GM19324 (cell line): ENCODE data around the gene LBHD1.
"Not testable (repeated sequence)": the region's sequence is repeated elsewhere in the genome, so short reads cannot be mapped to it uniquely, and the experiment has no call there.

ENCODE experiments used
- ATAC-seq: cut with Tn5 transposase; IDR thresholded peaks from one replicate; pipeline ENCODE4 v1.9.1; 2021; ENCODE audit warnings: mild to moderate bottlenecking, moderate library complexity; ENCODE audit not compliant: unreplicated experiment, low FRiP score

Gene LBHD1

DNA sequence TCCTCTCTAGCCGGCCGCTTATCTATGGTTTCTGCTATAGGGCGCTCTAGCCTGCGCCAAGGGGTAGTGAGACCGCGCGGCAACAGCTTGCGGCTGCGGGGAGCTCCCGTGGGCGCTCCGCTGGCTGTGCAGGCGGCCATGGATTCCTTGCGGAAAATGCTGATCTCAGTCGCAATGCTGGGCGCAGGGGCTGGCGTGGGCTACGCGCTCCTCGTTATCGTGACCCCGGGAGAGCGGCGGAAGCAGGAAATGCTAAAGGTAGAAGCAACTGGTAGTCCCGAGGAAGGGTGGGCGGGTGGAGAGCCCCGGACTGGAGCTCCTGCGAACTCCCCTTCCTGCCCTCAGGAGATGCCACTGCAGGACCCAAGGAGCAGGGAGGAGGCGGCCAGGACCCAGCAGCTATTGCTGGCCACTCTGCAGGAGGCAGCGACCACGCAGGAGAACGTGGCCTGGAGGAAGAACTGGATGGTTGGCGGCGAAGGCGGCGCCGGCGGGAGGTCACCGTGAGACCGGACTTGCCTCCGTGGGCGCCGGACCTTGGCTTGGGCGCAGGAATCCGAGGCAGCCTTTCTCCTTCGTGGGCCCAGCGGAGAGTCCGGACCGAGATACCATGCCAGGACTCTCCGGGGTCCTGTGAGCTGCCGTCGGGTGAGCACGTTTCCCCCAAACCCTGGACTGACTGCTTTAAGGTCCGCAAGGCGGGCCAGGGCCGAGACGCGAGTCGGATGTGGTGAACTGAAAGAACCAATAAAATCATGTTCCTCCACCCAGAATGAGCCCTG lies at the start of gene LBHD1, which contains the start of gene UQCC3:
TSS of gene LBHD1 (minus strand) at position 660 of the 782 bp plus-strand sequence. CDS start 2,236 bp downstream, outside the sequence.
TSS of gene UQCC3 (plus strand) at position 66 of the 782 bp plus-strand sequence. CDS start at position 139, 73 bp downstream.
- peak; percentile 49 for ATAC-seq

DNA sequence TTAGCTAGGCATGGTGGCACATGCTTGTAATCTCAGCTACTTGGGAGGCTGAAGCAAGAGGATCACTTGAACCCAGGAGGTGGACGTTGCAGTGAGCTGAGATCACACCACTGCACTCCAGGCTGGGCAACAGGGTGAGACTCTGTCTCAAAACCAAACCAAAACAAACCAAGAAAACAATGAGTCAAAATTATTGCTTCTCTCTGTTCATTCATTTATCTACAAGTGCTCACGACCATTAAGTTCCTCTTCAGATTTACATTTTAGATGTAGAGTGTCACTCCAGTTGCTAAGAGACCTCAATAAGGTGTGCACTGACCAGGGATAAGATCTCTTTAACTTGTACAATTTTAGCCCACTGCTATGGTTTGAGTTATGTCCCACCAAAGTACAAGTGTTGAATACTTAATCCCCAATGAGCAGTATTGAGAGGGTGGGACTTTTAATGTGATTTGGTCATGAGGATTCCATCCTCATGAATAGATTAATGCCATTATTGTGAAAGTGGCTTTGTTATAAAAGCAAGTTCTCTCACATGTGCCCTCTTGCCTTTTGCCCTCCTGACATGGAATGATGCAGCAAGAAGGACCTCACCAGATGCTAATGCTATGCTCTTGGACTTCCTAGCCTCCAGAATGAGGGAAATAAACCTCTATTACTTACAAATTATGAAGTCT lies 47.4 kb upstream of the LBHD1 start:
- ATAC-seq: no peak

DNA sequence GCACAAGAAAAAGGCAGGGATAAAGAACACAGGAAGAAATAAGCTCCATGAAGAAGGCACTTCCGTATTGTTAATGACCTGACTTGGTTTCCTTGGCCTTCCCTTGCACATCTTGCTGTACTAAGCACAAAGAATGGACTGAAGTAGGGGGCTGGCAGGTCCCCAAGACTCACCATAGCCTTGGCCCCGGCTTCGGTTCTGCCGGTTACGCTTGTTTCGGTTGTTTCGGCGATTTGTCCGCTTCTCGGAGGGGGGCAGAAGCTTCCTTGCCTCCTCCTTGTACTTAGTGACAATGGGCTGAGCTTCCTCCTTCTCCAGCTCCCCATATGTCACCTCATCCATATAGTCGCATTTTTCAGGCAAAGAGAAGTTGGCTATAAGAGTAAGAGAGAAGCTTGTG lies 44.7 kb upstream of the LBHD1 start:
- ATAC-seq: no peak

DNA sequence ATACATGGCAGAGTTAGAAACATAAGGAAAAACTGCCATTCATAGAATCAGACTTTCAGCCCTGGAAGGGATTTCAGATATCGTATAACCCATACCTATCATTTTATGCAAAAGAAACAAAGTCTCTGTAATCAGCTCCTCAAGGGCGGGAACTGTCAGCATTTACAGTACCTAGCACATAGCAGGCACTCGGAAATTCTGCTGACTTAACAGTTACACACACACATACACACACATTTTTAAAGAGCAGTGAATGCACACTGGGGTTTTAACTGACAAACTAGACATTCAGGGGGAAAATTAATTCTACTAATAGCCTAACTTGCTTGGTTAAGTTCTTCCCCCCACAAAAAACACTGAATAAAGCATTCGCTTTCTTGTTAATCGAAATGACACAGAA lies 44.1 kb upstream of the LBHD1 start:
- ATAC-seq: no peak

DNA sequence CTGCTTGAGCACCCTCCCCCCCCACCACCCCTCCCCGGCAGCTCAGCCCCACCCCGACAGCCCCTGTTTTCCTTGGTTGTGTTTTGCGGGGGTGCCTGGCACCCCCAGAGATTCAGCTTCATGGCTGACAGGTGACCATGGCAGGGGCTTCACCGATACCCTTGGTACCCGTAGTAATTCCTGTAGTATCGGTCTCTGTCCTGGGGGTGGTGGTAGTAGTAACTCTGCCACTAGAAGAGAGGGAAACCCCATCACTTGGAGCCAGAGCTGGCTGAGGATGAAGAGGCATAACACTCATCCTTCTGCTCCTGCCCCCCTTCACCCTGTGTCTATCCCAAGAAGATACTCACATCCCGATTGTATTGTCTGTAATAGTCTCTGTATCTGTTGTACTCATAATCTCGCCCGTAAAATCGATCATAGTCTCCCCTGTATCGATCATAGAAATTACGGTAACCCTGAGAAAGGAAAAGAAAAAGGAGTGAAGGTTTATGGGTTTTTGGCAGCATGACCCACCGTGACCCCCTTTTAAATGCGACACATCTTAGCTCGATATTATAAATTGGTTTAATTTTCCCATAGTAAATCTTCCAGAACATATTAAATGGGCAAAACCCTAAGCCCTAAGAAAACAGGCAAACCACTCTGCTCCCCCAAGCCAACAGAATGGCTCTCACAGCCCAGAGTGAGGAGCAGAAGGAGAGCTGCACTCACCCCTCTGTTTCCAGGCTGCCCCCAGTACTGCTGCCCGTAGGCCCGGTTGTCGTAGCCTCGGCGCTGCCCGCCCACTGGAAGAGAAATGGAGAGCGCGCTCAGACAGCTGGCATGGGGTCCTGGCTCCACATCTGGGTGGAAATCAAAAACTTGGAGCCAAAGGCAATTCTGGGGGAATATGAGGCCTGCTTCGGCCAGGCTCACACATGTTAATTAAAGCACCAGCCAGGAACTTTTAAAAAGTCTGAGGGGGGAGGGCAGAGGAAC lies 43.4 kb upstream of the LBHD1 start:
- ATAC-seq: no peak

DNA sequence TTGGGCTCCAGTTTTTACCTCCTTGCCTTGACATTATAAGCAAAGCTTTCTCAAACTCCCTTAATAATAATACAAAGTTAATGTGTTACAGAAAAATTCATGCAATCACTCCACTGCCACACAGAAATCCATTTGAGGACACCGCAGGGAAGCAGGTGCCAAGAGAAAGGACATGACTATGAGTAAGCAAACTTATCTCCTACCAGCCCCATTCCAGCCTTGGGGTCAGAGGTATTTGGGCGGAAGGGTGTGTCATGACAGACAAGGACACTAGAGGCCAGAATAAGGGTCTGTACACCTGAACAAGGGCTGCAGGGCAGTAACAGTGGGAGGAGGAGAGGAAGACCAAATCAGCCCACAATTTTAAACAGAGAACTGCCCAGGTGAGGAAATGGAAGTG lies 41.3 kb upstream of the LBHD1 start:
- no peak for ATAC-seq

DNA sequence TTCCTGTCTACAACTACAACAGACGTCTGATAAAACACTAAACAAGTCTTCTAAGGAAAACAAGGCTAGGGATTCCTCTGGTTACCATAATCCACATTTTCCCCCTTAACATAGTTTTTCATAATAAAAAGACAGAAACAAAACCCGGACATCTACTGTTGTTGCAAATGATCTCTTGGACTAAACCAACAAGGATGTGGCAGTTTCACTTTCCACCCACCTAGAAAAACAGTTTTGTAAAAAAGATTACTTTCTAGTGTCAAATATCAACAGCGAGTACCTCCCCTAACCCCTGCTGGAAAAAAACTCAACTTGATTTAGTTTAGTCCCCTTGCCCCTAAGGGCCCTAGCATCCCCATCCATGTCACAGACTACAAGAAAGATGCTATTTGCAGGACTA lies 40.8 kb upstream of the LBHD1 start:
- ATAC-seq: no peak

DNA sequence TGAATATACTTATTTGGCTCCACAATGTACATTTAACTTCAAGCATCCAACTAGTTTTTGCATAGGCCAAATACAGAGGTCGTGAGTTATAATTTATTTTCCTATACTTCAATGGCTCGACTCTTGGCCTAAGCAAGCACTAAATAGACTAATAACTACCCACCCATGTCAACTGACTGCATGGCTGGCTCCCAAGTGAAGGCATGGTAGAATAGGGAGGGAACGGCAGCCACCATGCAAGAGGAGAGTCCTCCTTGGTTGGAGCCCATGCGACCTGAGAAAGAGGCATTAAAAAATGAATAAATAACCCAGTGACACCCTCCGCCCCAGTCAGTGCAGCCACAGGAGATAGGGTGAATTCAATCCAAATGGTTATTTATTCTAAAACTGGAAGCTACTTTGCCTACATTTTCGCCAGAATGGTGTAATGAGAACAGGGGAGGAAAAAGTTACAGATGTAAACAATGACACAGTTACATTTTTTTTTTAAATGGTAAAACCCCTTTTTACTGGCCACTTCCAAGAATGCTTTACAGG lies 40.3 kb upstream of the LBHD1 start:
- ATAC-seq: no peak

DNA sequence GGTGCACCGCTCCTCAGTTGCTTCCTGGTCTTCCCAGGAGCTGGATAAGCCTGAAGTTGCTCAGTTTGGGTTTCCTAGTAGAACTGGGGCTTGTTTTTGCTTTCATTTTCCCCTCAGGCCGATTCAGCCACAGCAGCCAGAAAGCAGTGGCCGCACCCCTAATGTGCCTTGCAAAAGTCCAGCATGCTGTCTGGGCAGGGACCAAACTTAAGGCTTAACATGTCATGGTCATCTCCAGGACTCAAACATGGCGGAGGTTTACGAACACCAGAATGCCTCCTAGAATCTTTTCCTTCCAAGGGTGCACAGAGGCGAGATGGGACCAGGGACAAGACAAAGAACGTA lies 37.9 kb upstream of the LBHD1 start:
- ATAC-seq: no peak

DNA sequence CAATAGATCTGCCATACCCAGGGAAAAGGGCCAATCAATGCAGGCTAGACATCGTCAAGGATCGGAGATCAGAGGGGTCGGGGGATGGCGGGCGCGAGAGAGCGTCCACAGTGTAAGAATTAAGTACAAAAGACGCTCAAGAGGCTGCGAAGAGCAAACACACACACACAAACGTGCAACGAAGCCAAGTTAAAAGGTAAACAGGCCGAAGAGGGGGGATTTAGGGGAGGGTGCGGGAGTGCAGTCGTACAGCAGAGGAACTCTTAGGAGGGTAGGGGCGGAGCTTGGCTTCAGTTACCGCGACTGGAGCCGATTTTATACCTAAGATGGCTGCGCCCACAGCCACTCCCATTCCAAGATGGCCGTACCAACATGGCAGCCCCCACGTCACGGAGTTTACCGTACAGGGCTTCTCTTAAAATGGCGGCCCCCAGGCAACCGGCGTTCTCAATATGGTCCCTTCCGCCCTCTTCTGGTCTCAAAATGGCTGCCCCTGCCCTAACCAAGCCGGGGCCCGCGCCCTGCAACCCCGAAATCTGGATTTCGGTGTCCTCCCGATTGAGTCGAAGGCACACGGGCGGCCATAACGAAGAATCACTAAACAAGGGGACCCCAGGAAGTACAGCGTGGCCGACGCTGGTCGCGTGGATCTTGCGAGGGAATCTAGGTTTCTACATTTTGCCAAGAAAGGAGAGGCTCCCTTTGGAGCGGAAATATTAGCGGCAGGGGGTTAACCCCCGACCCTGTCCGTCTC lies 37.4 kb upstream of the LBHD1 start:
- ATAC-seq: peak; percentile 73

DNA sequence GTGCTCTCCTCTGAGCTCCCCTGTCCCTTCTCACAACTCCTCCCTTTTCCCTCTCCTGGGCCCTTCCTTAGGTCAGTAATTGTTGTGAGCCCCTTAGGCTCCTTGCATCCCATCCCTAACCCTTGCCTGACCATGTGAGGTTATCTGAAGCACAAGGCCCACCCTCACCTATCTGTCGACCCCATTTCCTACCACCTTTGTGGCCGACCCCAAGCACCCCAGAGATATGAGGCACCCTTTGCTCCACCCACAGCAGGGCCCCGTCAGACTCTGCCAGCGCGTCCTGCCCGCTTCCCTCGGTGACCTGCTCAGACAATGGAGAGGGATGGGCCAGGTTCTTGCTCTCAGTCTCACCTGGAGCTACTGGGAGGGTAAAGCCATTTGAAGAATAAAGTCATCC lies 36.7 kb upstream of the LBHD1 start:
- no peak for ATAC-seq

DNA sequence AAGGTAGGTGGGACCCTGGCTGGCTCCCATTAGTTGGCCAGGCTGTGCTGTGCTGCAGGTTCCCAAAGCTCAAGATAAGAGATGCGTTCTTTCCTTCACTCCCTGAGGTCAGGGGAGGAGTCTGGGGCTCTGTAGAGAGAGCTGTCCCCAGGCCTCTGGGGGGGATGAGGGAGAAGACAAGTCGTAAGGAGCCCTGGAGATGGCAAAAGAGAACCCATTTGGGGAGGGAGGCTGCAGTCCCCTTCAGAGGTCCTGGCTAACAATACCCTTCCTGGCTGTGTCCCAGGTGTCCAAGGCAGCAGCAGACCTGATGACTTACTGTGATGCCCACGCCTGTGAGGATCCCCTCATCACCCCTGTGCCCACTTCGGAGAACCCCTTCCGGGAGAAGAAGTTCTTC lies 36.3 kb upstream of the LBHD1 start:
- no peak for ATAC-seq

DNA sequence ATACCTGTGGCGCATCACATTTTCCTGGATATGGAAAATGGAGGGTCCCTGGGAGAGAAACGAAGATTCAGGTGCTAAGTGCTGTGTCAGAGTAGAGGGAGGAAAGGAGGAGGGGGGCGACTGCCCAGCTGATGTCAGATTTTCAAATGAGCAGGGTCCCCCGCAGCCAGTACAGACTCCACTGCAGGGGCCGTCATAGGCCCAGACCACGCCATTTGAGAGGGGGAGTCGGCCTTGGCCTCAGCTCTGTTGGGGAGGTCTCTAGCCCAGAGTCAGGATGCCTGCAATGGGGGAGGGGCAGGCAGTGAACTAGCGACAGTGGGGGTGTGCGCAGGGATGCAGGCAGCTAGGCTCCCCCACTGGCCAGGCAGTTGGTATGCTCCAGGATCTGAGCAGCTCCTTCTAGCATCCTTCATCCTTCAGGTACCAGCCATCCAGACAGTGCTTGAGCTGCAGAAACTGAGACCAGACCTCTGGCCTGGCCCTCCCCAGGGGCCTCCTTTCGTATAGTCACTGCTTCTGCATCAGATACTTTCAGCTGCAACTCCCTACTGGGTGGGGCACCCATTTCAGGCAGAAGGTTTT lies 35.3 kb upstream of the LBHD1 start, which contains the start of the genes BSCL2 and GNG3:
TSS of gene BSCL2 (minus strand) at position 148 of the 585 bp plus-strand sequence. CDS start 229 bp downstream, outside the sequence.
TSS of gene GNG3 (plus strand) at position 400 of the 585 bp plus-strand sequence. CDS start 620 bp downstream, outside the sequence.
- ATAC-seq: no peak

DNA sequence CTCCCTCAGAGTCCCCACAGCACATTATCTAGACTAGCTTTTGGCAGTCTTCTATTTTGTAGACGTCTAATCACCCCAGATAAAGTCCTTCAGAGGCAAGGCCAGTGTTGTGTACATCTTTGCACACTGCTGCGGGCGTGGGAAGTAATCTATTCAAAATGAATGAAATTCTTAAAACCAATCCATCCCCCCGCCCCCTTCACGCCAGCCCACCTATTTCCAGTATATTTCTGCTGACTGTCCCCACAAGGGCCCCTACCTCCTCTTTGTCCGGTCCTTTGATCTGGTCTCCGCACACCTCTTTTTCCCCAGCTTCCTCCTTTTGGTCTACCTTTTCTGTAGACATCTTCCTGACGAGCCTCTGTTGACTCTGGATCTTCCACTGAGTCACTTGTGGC lies 34.8 kb upstream of the LBHD1 start:
- ATAC-seq: no peak

DNA sequence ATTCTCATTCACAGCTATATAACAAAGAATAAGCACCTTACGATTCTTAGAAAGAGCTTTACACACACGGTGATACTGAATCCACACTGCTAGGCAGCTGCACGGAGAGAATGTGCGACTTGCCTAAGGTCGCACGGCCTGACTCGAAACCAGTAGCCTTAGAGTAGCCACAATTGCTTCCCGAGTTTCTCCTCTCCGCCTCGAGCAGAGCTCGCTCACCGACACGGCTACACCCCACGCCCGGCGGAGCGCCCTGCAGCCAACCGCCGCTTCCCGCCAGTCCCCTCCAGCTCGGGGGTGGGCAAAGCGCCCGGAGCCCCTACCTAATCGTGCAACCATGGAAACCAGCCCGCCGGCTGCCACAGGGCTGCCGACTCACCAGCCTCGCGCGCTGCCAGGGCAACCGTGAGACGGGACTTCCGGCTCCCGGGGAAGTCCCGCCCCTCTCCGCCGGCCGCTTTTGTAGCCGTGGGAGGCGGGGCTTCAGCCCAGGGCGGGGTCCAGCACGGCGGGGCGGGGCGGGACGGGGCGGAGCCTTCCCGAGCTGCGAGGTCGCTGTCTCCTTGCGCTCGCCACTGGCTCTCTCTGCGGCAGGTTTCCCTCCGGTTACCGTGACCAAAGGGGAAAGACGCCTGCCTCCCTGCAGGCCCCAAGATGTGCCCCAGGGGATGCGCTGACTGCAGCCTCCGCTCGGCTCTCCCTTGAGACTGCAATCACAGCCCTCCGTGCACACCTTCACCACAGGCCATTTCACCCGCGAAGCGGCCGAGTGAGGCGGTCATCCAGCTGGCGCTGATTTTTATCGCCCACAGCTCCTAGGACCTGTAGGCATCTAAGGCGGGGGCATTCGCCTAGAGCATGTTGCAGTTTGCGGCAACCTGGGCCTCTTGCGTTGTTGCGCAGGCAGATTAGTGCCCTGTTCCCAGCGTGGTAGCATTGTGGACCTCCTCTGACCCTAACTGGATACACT lies 34.1 kb upstream of the LBHD1 start:
- ATAC-seq: peak; percentile 58

DNA sequence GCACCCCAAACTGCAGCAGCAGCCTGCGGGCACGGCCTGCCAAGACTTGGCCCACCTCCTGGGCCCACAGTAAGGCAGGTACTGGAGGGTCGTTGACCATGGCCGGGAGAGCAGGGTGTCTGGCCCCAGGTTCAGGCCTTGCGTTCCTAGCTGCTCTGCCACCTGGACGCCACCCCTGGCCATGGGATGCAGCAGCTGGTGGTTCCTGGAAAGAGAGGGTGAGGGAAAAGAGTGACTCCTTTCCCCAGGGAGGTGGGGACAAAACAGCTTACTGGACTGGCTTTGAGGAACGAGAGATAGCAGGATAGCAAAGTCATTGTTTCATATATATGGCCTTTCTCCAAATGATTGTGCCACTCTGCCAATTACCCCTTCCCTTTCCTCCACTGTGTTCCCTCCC lies 33.3 kb upstream of the LBHD1 start:
- ATAC-seq: no peak

DNA sequence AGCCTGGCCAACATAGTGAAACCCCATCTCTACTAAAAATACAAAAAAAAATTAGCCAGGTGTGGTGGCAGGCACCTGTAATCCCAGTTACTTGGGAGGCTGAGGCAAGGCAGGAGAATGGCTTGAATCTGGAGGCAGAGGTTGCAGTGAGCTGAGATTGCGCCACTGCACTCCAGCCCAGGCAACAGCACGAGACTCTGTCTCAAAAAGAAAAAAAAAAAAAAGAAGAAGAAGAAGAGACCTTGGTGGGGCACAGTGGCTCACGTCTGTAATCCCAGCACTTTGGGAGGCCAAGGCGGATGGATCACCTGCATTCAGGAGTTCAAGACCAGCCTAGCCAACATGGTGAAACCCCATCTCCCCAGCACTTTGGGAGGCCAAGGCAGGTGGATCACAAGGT lies 31.9 kb upstream of the LBHD1 start:
- ATAC-seq: not testable (repeated sequence)

DNA sequence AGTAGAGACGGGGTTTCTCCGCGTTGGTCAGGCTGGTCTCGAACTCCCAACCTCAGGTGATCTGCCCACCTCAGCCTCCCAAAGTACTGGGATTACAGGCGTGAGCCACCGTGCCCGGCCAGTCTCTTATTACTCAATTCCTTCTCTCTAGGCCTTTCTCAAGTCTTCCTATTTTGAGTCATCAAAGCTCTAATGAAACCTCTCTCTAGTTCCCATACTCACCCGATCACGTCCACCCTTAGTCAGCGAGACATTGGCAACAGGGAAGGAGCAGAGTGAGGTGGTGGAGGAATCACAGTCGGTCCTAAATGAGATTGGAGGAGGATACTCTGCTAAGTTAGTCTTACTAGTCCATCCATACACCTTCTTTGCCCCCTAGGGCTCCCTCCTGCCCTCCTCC lies 30.2 kb upstream of the LBHD1 start:
- no peak for ATAC-seq
